H1 (cell line): Measurements from ENCODE around the gene MRTFB. TPM values are rescaled to one million over a fixed set of nuclear protein-coding genes. Genes with fewer than 3 reads are reported as not detected.

Experiments used
- CTCF ChIA-PET: fragments of 300-600 bp; sonication (Branson Sonifier 250); formaldehyde crosslinking; loops from one replicate; lab custom pipeline; 2021; ENCODE audit not compliant: partially characterized antibody; lab: Charles Lee
- POLR2A ChIA-PET: fragments of 300-600 bp; sonication (Branson Sonifier 250); formaldehyde crosslinking; loops from one replicate; lab custom pipeline; 2021; ENCODE audit warnings: inconsistent platforms; ENCODE audit not compliant: partially characterized antibody; lab: Charles Lee
- DNase-seq, 2 experiments: peaks; one replicate each; pipeline versions ENCODE4 v3.0.0 to v3.0.0-alpha.2; 2010 to 2022; ENCODE audit warnings: low spot score in 2 of 2, low read depth in 1 of 2, mixed read lengths in 1 of 2
- FAIRE-seq: peaks from 2 replicates; lab custom pipeline; 2011; peaks lifted over from hg19 to GRCh38; lab: Jason Lieb, UNC
- H2AFZ ChIP-seq: 2 replicates; pipeline ENCODE4 v1.8.1; 2012; ENCODE audit warnings: low read length, inconsistent platforms
- H2AK5ac ChIP-seq: 2 replicates; pipeline ENCODE4 v1.6.1; 2013; ENCODE audit warnings: low read depth, low read length
- H2BK120ac ChIP-seq: replicated peaks from 2 replicates; pipeline ENCODE3; 2013; ENCODE audit warnings: low read depth, low read length, inconsistent platforms
- H2BK12ac ChIP-seq: 2 replicates; pipeline ENCODE4 v1.6.1; 2013; ENCODE audit warnings: low read depth, low read length
- H2BK15ac ChIP-seq: 2 replicates; pipeline ENCODE4 v1.6.1; 2013; ENCODE audit warnings: low read length
- H2BK20ac ChIP-seq: 2 replicates; pipeline ENCODE4 v1.6.1; 2013; ENCODE audit warnings: low read length
- H2BK5ac ChIP-seq: 2 replicates; pipeline ENCODE4 v1.6.1; 2013; ENCODE audit warnings: low read depth, low read length
- H3K14ac ChIP-seq: 2 replicates; pipeline ENCODE4 v1.6.1; 2013; ENCODE audit warnings: inconsistent platforms; ENCODE audit not compliant: insufficient read length
- H3K18ac ChIP-seq: 2 replicates; pipeline ENCODE4 v1.6.1; 2013; ENCODE audit warnings: low read length; ENCODE audit errors: extremely low read depth
- H3K23ac ChIP-seq: 2 replicates; pipeline ENCODE4 v1.6.1; 2013; ENCODE audit warnings: inconsistent platforms; ENCODE audit not compliant: insufficient read length
- H3K23me2 ChIP-seq: 2 replicates; pipeline ENCODE4 v1.6.1; 2013; ENCODE audit warnings: low read depth, low read length
- H3K27ac ChIP-seq: 2 replicates; pipeline ENCODE4 v1.6.1; 2011; ENCODE audit warnings: low read depth, low read length, inconsistent platforms
- H3K27me3 ChIP-seq, 4 experiments: replicated peaks in 1 of 4; 1 replicate in 1 of 4; 2 replicates in 3 of 4; pipeline versions ENCODE4 v1.6.1 to v1.8.1; 2011 to 2013; ENCODE audit warnings: low read length in 3 of 4, mild to moderate bottlenecking in 3 of 4, inconsistent platforms in 2 of 4, mixed read lengths in 2 of 4, moderate library complexity in 1 of 4; ENCODE audit not compliant: control insufficient read depth in 3 of 4, insufficient read depth in 3 of 4; ENCODE audit errors: extremely low read depth in 1 of 4
- H3K36me3 ChIP-seq, 4 experiments: 2 replicates each; pipeline versions ENCODE4 v1.6.1 to v1.8.1; 2011 to 2013; ENCODE audit warnings: mild to moderate bottlenecking in 4 of 4, low read length in 3 of 4, moderate library complexity in 2 of 4, control low read depth in 1 of 4, inconsistent platforms in 1 of 4; ENCODE audit not compliant: insufficient read depth in 4 of 4, control insufficient read depth in 2 of 4
- H3K4ac ChIP-seq: replicated peaks from 2 replicates; pipeline ENCODE3; 2013; ENCODE audit warnings: low read length, low read depth, mixed read lengths, inconsistent platforms; ENCODE audit not compliant: insufficient read length
- H3K4me1 ChIP-seq, 4 experiments: replicated peaks in 1 of 4; 1 replicate in 1 of 4; 2 replicates in 3 of 4; pipeline versions ENCODE4 v1.6.1 to v1.8.1; 2011 to 2013; ENCODE audit warnings: low read length in 3 of 4, inconsistent platforms in 2 of 4, mixed read lengths in 1 of 4; ENCODE audit not compliant: insufficient read depth in 4 of 4, control insufficient read depth in 3 of 4
- H3K4me2 ChIP-seq, 2 experiments: 2 replicates each; pipeline versions ENCODE4 v1.6.1 to v1.8.1; 2011 to 2013; ENCODE audit warnings: low read depth in 2 of 2, low read length in 2 of 2, control low read depth in 1 of 2, inconsistent platforms in 1 of 2, mild to moderate bottlenecking in 1 of 2; ENCODE audit not compliant: insufficient read depth in 1 of 2
- H3K4me3 ChIP-seq, 4 experiments: fragments of 200-600, 300-600 bp in 1 of 4; sonication (generic), shearing (Covaris generic), sonication (Bioruptor Twin) in 1 of 4; 2 replicates each; pipeline versions ENCODE4 v1.5.1 to v1.8.1; 2011 to 2016; ENCODE audit warnings: low read length in 4 of 4, low read depth in 3 of 4, control low read depth in 2 of 4, inconsistent platforms in 2 of 4, mild to moderate bottlenecking in 2 of 4, mixed read lengths in 1 of 4, moderate library complexity in 1 of 4; ENCODE audit not compliant: insufficient read depth in 2 of 4; ENCODE audit errors: extremely low read depth in 1 of 4
- H3K56ac ChIP-seq: replicated peaks from 2 replicates; pipeline ENCODE3; 2013; ENCODE audit warnings: low read depth, mild to moderate bottlenecking, mixed read lengths, low read length, inconsistent platforms; ENCODE audit not compliant: insufficient read length
- H3K79me1 ChIP-seq: 2 replicates; pipeline ENCODE4 v1.6.1; 2013; ENCODE audit warnings: low read depth, low read length, control low read depth
- H3K79me2 ChIP-seq, 2 experiments: 2 replicates each; pipeline versions ENCODE4 v1.6.1 to v1.8.1; 2012 to 2013; ENCODE audit warnings: low read length in 2 of 2, mild to moderate bottlenecking in 2 of 2, inconsistent platforms in 1 of 2; ENCODE audit not compliant: insufficient read depth in 2 of 2, control insufficient read depth in 1 of 2
- H3K9ac ChIP-seq, 4 experiments: replicated peaks in 1 of 4; 1 replicate in 1 of 4; 2 replicates in 3 of 4; pipeline versions ENCODE4 v1.6.1 to v1.8.1; 2011 to 2013; ENCODE audit warnings: low read depth in 3 of 4, low read length in 3 of 4, control low read depth in 2 of 4, mild to moderate bottlenecking in 2 of 4, moderate library complexity in 2 of 4, inconsistent platforms in 1 of 4; ENCODE audit errors: extremely low read depth in 1 of 4
- H3K9me3 ChIP-seq, 2 experiments: 2 replicates each; pipeline versions ENCODE4 v1.6.1 to v1.8.1; 2012 to 2013; ENCODE audit warnings: mild to moderate bottlenecking in 2 of 2, moderate library complexity in 2 of 2, control low read depth in 1 of 2, inconsistent platforms in 1 of 2, low read depth in 1 of 2, low read length in 1 of 2, mixed read lengths in 1 of 2; ENCODE audit not compliant: insufficient read depth in 2 of 2
- H4K20me1 ChIP-seq, 2 experiments: replicated peaks in 1 of 2; 2 replicates each; pipeline versions ENCODE3 to v1.8.1; 2011 to 2013; ENCODE audit warnings: inconsistent platforms in 2 of 2, low read length in 2 of 2, mild to moderate bottlenecking in 1 of 2; ENCODE audit not compliant: insufficient read depth in 2 of 2, control insufficient read depth in 1 of 2
- H4K5ac ChIP-seq: 2 replicates; pipeline ENCODE4 v1.6.1; 2013; ENCODE audit warnings: low read length, low read depth, mixed read lengths, inconsistent platforms; ENCODE audit not compliant: insufficient read length
- H4K8ac ChIP-seq: 2 replicates; pipeline ENCODE4 v1.8.0; 2013; ENCODE audit warnings: mild to moderate bottlenecking, moderate library complexity, low read length, inconsistent platforms; ENCODE audit not compliant: insufficient read depth; ENCODE audit errors: extremely low read depth
- H4K91ac ChIP-seq: replicated peaks from 2 replicates; pipeline ENCODE3; 2013; ENCODE audit warnings: low read length, mixed read lengths, inconsistent platforms; ENCODE audit not compliant: insufficient read length
- GABPA ChIP-seq: IDR thresholded peaks from 2 replicates; pipeline ENCODE4 v1.6.1; 2011; ENCODE audit warnings: mild to moderate bottlenecking, low read length, moderate library complexity, borderline replicate concordance; ENCODE audit not compliant: insufficient read depth
- JUND ChIP-seq: IDR thresholded peaks from 2 replicates; pipeline ENCODE4 v1.6.1; 2011; ENCODE audit warnings: mild to moderate bottlenecking, improper control_type of control experiment, low read length
- KDM5A ChIP-seq: fragments of 200-600 bp; IDR thresholded peaks from 2 replicates; pipeline ENCODE4 v1.7.1; 2012; ENCODE audit warnings: mild to moderate bottlenecking, low read length, inconsistent platforms, mixed read lengths
- RBBP5 ChIP-seq: IDR thresholded peaks from 2 replicates; pipeline ENCODE4 v1.7.1; 2012; ENCODE audit warnings: low read depth, mild to moderate bottlenecking, inconsistent platforms, low read length, moderate library complexity, borderline replicate concordance
- SIN3A ChIP-seq, 2 experiments: IDR thresholded peaks in 1 of 2; conservative IDR thresholded peaks in 1 of 2; 2 replicates each; pipeline ENCODE4 v1.6.1; 2011 to 2012; ENCODE audit warnings: low read length in 2 of 2, improper control_type of control experiment in 1 of 2, low read depth in 1 of 2, mild to moderate bottlenecking in 1 of 2
- SIRT6 ChIP-seq: IDR thresholded peaks from one replicate; pipeline ENCODE4 v1.7.1; 2012; ENCODE audit warnings: low read length, inconsistent platforms
- YY1 ChIP-seq: IDR thresholded peaks from 2 replicates; pipeline ENCODE4 v1.6.1; 2011; ENCODE audit warnings: low read depth, mild to moderate bottlenecking, low read length
- WGBS, 2 experiments: shearing (Covaris generic) in 1 of 2; methylation state at CpG; one replicate each; pipeline versions ENCODE4 v1.1.6 to v1.1.7; 2013 to 2015; ENCODE audit warnings: low lambda C conversion rate in 2 of 2, mixed read lengths in 2 of 2, inconsistent platforms in 1 of 2, low coverage in 1 of 2, missing lambda C conversion rate in 1 of 2; ENCODE audit not compliant: insufficient replicate concordance in 2 of 2, insufficient coverage in 1 of 2, insufficient read length in 1 of 2; ENCODE audit errors: extremely low coverage in 1 of 2, missing lambda C conversion rate in 1 of 2; 5-methylcytosine and 5-hydroxymethylcytosine counted together
- polyA plus RNA-seq, 7 experiments: library from polyadenylated mRNA; depleted of rRNA in 3 of 7; stranded (reverse) in 5 of 7; unstranded in 2 of 7; fragments of >200 nt in 5 of 7; fragments of 200-250 nt in 2 of 7; gene quantifications; 1 replicate in 5 of 7; 2 replicates in 1 of 7; 4 replicates in 1 of 7; pipeline versions ENCODE4 v1.2.1 to v1.2.3, GENCODE V29; 2011 to 2013; ENCODE audit warnings: missing spikeins in 2 of 7, mixed read lengths in 2 of 7
- total RNA-seq: library from RNA; stranded (reverse); fragmentation: NEBNext Ultra II Directional; extraction: Animal tissue kit (Norgen Biotek cat#: 25700); gene quantifications from 2 replicates; pipeline ENCODE4 v1.2.1, GENCODE V29; 2021

Gene MRTFB
- total and polyA plus RNA-seq, 2 of the 8 experiments (the other 6 are each of a cell fraction or from before 2014, with no cell fraction given): 13.5 to 34.9 TPM

GRCh38 chr16:14182999-14183398 is 111.9 kb downstream of the MRTFB start:
- no peak overlapping the region for H3K4ac ChIP-seq
- H3K14ac ChIP-seq: no peak overlapping the region
- no peaks in the 10 kb centered on the region for H3K23me2 ChIP-seq
- no peak overlapping the region for H4K91ac ChIP-seq
- no peaks in the 10 kb centered on the region for H3K9me3 ChIP-seq
- H2BK15ac ChIP-seq: no peak overlapping the region
- H3K9ac ChIP-seq: no peak overlapping the region
- H3K79me2 ChIP-seq: no peaks in the 10 kb centered on the region
- H4K8ac ChIP-seq: no peak overlapping the region
- 89% methylated on average over 1 of the region's 1 CpG; no CpG with 5 or more reads in 1 of the 2 experiments for WGBS, 2 experiments
- H2BK12ac ChIP-seq: no peak overlapping the region
- CTCF ChIA-PET: no interaction called here
- H3K4me2 ChIP-seq: no peak overlapping the region
- peaks cover 3 to 15% (median 7%) of the 10 kb centered on the region in 4 experiments; a peak in 6 of 7 replicates for H3K4me1 ChIP-seq
- no peak overlapping the region for H3K18ac ChIP-seq
- H3K4me3 ChIP-seq: no peak overlapping the region
- H4K20me1 ChIP-seq: peaks cover 0 to 6% of the 10 kb centered on the region in 2 experiments
- no peak overlapping the region for H2BK120ac ChIP-seq
- no peaks in the 10 kb centered on the region for H3K36me3 ChIP-seq
- no peak overlapping the region for H2AK5ac ChIP-seq
- H3K23ac ChIP-seq: no peak overlapping the region
- H2AFZ ChIP-seq: no peak overlapping the region
- FAIRE-seq (no peak), DNase-seq (no peak)
- no peak overlapping the region for H3K56ac ChIP-seq
- no peaks in the 10 kb centered on the region; the same call in 1 of the 2 replicates for H3K79me1 ChIP-seq
- POLR2A ChIA-PET: no interaction called here
- H4K5ac ChIP-seq: no peak overlapping the region
- no peak overlapping the region for H3K27ac ChIP-seq
- H3K27me3 ChIP-seq: no peaks in the 10 kb centered on the region
- H2BK5ac ChIP-seq: no peak overlapping the region
- no peak overlapping the region for H2BK20ac ChIP-seq
- no peak for TF ChIP-seq YY1
- no peak for TF ChIP-seq SIRT6
- TF ChIP-seq GABPA: no peak
- no peak for TF ChIP-seq RBBP5
- no peak for TF ChIP-seq JUND
- TF ChIP-seq KDM5A: no peak
- TF ChIP-seq SIN3A (conservative IDR thresholded peaks at IDR 0.05 in 1 of 2, IDR thresholded peaks at IDR 0.05 in 1 of 2; ENCODE audit: low read depth in 1 of 2, low read length in 2 of 2): no peak
